A549 (cell line): ENCODE data around the gene DNAJC5G.

Source experiments
- EP300 ChIP-seq, 2 experiments: fragments of >200 bp; sonication (Bioruptor Twin); formaldehyde crosslinking; IDR thresholded peaks; 2 replicates in 1 of 2; 3 replicates in 1 of 2; pipeline ENCODE4 v1.6.1; 2016 to 2017
- JUNB ChIP-seq: fragments of >200 bp; sonication (Bioruptor Twin); formaldehyde crosslinking; IDR thresholded peaks from 2 replicates; pipeline ENCODE4 v1.6.1; 2016
- NPAS2 ChIP-seq: fragments of 250-450 bp; sonication (Bioruptor Pico); IDR thresholded peaks from 2 replicates; pipeline ENCODE4 v1.8.0; 2022; ENCODE audit warnings: mild to moderate bottlenecking, moderate library complexity, borderline replicate concordance
- POLR2A ChIP-seq: IDR thresholded peaks from 2 replicates; pipeline ENCODE4 v1.6.1; 2012; ENCODE audit warnings: mild to moderate bottlenecking, low read length
- RARB ChIP-seq: fragments of 250-450 bp; sonication (Bioruptor Pico); IDR thresholded peaks from 2 replicates; pipeline ENCODE4 v1.8.0; 2021; ENCODE audit warnings: mild to moderate bottlenecking, moderate library complexity
- RNF2 ChIP-seq: fragments of 200-600 bp; sonication (generic); IDR thresholded peaks from 2 replicates; pipeline ENCODE4 v1.6.1; 2016; ENCODE audit warnings: low read depth, mild to moderate bottlenecking, antibody characterized with exemption, moderate library complexity, borderline replicate concordance
- SMC3 ChIP-seq: fragments of >200 bp; sonication (Bioruptor Twin); formaldehyde crosslinking; IDR thresholded peaks from 3 replicates; pipeline ENCODE4 v1.6.1; 2018; ENCODE audit warnings: inconsistent platforms
- TF ChIP-seq, protein P1 (sequence below): fragments of >200 bp; sonication (Bioruptor Twin); formaldehyde crosslinking; IDR thresholded peaks from 3 replicates; pipeline ENCODE4 v1.5.1; 2016

DNA sequence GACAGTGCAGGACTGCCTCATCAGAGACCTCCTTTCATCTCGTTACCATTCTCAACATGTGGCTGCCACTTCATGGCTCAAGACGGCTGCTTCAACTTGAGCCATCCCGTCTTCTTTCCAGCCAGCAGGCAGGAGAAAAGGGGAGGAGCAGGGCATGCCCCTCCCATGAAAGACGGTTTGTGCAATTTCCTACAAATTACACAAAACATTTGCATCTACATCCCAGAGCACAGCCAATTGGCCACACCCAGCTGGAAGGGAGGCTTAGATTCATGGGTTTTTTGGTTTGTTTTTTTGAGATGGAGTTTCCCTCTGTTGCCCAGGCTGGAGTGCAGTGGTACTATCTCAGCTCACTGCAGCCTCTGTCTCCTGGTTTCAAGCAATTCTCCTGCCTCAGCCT, 21.2 kb downstream of the DNAJC5G start:
- TF ChIP-seq RARB (no peak), NPAS2 (CRISPR knock-in tag) (no peak), RNF2 (no peak), JUNB (no peak), EP300 (IDR thresholded peaks at IDR 0.05) (no peak), SMC3 (no peak), POLR2A (no peak)
- TF ChIP-seq, protein P1, sequence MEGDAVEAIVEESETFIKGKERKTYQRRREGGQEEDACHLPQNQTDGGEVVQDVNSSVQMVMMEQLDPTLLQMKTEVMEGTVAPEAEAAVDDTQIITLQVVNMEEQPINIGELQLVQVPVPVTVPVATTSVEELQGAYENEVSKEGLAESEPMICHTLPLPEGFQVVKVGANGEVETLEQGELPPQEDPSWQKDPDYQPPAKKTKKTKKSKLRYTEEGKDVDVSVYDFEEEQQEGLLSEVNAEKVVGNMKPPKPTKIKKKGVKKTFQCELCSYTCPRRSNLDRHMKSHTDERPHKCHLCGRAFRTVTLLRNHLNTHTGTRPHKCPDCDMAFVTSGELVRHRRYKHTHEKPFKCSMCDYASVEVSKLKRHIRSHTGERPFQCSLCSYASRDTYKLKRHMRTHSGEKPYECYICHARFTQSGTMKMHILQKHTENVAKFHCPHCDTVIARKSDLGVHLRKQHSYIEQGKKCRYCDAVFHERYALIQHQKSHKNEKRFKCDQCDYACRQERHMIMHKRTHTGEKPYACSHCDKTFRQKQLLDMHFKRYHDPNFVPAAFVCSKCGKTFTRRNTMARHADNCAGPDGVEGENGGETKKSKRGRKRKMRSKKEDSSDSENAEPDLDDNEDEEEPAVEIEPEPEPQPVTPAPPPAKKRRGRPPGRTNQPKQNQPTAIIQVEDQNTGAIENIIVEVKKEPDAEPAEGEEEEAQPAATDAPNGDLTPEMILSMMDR: no peak
